Stimulated activated CD4-positive, alpha-beta T cell treated with anti-CD3 and anti-CD28 coated beads, TNF-alpha, amount 100 ng/mL, for 24 hours (primary cell): ENCODE results near the gene DGKD.

Experiments used
- DNase-seq, 3 experiments: peaks; one replicate each; pipeline ENCODE4 v3.0.0-alpha.2; 2020; ENCODE audit warnings: low read depth in 3 of 3

The DGKD gene

GRCh38 chr2:233412405-233412804 lies 58.1 kb downstream of the DGKD start:
- DNase-seq, result no peak

GRCh38 chr2:233413046-233413445 lies 58.8 kb downstream of the DGKD start:
- DNase-seq, result no peak

- peak in 2 of 3 experiments; percentile 36 to 56 for DNase-seq
These were observed 59.4 kb downstream of the DGKD start for GRCh38 chr2:233413559-233414272.

DNA sequence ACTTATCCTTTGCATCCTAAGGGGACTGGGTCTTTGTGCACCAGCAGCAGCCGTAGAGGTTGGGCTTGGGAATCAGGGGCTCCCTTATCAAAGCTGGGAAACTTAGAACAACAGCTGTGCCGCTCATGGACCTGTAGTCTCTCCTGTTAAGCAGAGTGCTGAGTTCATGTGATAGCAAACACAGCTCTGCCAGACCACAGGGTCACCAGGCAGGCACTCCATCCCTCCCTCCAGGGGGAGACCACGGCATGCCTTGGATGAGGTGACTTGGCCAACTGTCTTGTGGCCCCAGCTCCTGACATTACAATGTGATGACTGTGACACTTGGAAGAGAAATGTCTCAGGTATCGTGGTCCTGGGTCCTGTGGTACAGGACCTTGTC lies 60.0 kb downstream of the DGKD start:
- DNase-seq, result no peak

DNA sequence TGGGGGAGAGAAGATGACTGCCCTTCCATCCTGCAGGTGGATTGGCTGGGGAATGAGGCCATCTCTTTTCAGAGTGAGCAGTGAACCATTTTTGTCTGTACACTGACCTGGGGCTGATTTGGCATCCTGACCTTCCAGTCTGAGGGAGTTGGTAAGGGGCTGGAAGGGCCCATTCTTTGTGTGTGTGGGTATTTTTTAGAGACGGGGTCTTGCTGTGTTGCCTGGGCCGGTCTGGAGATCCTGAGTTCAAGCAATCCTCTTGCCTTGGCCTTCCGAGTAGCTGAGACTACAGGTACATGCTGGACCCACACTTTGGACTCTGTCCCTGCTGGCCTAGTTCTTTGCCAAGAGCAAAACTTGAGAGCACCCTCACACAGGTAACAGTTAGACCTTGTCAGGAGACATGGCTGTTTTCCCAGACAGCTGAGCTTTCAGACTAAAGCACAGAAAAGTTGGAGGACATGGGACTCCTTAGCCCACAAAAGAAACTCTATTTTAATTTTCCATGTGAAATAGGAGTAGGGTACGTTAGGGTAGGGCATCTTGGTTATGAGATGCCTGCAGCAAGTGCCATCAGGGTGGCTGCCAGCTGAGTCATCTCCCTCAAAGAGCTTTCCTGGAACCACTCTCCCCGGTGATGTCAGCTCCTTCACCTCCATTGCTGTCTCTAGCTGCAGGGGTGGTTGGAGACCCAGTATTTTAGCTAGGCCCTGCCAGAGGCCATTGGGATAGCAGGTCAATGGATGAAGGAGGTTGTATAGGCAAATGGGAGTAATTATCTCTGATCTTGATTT lies 60.7 kb downstream of the DGKD start:
- peak in 2 of 3 experiments; percentile 31 to 54 for DNase-seq

DNA sequence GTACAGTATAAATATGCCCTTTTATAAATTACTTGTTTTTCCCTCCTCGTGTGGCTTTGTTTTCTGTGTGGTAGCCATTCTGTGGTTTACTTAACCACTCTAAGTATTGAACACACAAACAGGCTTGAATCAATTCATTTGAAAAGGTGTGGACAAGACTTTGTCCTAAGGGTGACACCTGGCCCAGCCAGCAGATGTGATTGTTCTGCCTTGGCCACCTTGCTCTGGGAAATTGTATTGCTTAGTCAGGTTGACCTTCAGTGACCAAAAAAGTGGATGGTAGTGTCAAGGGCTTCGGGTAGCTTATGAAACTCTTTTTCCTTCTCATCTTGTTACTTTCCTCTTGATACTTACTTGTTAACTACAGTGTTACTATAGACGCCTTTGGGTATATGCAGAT lies 61.9 kb downstream of the DGKD start:
- no peak for DNase-seq

- DNase-seq, result no peak
These were observed 62.4 kb downstream of the DGKD start for GRCh38 chr2:233416706-233417105.

DNA sequence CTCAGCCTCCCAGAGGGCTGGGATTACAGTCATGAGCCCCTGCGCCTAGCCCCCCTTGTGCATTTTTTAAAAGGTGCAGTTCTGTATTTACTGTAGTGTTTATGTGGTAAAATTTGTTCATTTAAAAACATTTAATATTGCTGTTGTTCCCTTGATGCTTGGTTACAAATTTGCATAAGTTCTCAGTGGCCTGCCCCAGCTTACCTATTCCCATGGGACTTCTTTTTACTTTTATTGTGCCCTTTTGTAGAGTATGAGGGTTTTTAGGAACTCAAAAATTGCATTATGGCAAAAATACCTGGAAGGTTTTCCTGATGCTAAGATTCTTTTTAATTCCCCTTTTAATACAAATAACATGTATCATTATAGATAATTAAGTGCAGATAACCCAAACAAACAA lies 63.0 kb downstream of the DGKD start:
- no peak for DNase-seq

GRCh38 chr2:233418052-233418760 lies 63.9 kb downstream of the DGKD start:
- no peak for DNase-seq

DNA sequence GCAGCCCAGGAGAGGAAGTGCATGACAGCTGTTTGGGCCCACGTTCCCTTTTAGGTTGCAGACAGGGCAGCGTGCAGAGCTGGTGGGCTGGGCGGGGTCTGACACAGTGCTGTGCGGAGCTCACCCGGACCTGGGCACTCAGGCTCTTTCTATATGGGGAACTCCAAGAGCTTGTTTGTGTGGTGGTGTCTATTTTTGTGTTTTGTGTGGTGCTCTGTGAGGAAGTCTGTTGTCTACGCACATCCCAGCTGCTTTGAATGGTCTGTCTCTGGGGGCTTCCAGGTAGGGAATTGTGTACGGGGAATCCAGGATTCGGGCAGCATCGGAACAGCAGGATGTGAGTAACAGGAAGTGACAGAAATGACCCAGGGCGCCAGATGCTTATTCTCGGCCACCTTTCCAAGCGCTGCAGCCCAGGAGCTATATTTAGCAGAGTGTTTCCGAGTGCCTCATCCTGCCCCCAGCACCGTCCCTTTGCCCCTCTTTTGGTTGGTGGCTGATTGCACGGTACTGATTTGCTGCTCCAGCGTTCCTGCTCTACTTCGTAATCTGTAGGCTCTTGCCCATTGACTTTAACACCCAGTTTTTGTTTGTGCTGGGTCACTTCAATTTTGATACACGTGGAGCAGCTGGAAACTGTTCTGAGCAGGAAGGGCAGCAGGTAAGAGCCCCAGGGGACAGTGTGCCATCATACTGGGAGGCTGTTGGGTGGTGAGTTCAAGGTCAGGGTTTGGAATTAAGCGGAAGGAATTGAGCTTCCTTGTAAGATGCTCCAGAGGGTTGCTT lies 64.7 kb downstream of the DGKD start:
- DNase-seq, result peak in 1 of 3 experiments; percentile 42

DNA sequence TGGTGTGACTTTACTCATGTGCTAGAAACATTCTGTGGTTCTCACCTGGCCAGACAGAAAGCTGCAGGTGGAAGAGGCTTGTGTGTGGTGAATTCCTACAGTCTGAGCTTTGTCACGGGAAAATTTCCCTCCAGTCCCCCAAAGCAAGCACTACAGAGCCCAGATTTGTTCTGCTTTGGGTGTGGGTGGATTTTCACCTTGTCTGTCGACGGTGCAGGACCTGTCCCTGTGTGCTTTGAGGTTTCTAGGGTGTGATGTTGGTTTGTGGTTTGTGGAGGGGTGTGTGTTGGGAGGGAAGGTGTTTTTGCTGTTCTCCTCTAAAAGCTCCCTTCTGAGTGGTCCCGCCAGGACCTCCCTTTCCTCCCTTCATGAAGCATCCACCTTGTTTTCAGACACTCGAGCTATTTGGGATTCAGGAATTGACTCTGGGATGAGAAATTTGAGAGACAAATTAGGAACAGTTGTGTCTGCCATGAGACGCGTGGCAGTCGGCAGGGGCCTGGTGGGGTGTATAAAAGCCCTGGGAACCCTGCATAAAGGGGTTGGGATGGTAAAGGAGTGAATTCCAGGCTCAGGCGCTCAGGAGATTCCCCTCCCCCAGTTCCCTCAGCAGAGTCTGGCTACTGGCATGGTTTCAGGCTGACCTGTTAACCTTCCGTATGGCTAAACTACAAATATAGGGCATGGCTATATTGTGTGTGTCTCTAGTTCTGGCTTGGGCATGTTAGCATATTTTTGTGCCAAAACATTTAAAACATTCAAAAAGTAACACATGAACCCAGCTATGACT lies 65.5 kb downstream of the DGKD start:
- DNase-seq, result peak in 2 of 3 experiments; percentile 27 to 45

DNA sequence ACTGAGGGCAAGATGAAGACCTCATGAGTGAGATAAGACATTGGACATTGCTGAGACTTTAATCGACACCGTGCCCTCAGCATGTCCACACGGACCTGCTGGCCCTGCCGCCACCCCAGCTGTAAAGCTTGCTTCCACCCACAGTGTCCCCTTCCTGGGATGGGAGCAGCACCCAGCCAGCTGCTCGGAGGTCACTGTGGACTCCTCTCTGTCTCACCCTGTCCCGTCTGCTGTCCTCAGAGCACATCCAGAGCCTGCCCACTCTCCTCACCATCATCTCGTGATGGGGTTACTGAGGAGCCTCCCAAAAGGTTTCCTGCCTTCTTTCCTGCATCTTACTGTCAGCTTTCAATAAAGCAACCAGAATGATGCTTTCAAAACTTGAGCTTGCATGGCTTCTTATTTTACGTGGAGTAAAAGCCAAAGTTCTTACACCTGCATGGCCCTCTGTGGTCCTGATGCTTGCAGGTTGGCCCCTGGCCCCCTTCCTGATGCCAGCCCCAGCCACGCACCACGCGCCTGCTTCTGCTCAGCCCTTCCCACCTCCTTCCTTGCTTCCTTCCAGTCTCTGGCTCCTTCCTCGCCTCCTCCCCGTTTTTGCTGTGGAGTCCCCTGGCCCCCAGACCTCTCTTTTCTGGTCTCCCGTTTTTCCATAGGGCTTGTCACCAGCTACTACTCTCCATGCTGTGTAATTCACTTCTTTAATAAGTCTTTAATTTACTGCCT lies 67.0 kb downstream of the DGKD start:
- DNase-seq, result no peak

- DNase-seq, result peak in 2 of 3 experiments; percentile 20 to 44
These were observed 67.9 kb downstream of the DGKD start for GRCh38 chr2:233422050-233422639.

- no peak for DNase-seq
These were observed 68.6 kb downstream of the DGKD start for GRCh38 chr2:233422649-233423551.

DNA sequence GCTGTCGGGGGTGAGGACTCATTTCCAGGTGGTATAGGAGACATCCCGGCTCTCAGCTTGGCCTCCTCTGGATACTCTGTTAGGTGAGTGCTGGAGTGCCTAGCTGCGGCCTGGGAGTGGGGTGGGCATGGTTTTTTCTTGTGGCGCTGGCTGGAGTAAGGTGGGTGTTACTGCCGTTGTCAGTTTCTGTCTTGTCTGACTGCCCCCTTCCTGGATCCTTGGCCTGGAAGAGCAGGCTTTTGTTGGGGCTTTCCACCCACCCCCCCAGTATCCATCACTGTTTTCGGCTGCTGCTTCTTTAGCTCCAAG lies 69.2 kb downstream of the DGKD start:
- no peak for DNase-seq

DNA sequence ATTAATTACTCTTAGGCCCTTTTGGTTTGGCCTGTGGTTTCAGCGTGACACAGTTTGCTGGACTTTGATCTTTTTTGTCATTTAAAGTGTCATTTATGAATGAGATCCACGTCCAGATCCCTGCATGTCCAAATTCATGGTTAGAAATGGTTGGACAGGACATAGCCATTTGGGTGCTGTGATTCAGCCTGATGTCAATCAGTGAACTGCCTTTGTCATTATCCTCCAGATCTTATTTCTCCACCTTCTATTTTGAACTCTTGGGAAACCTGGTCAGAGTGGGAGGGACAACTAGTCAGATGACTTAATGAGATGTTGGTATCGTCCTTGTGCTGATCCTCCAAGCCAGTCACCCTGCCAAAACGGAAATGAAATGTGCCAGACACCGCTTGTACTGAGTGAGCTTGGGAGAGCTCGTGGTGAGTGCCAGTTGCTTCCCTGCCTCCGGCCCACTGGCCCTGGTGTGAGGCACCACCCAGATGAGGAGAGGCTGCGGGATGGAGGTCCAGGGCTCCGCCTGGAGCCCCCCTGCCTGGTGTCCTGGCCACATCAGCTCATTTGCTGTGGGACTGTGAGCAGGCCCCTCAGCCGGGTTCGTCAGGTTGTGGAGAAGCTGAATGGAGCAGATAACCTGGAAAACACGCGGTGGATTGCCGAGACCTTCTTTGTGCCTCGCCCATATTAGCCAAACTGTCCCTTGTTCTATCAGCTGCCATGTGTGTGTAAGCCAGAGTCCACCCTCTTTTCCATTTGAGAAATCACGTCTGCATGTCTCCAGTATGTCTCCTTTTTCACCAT lies 70.1 kb downstream of the DGKD start:
- DNase-seq, result no peak

DNA sequence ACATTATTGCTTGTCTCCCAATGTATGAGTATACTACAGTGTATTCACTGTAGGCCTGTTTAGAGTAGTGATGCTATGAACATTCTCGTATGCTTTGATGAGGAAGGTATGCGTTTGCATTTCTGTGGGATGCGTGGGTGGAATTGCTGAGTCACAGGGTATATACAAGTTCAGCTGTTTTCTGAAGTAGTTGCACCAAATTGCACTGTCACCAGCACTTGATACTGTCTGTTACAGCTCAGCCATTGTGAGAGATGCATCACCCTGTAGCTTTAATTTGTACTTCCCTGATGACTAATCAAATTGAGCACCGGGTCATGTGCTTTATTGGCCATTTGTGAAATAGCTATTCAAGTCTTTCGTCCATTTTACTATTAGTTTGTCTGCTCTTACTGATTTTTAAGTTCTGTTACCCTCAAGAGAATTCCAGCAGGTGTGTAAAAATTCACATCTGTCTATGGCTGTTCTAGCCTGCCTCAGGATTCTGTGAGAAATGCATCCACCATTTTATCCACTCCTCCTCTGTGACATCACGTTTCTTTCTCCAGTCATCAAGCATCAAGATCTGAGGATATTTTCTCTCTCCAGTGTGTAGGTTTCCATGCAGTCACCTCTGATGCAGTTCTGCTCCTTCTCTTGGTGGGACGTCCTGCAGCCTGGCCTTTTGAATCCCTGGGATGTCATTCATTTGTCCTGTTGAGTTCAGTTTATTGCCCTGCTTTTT lies 72.5 kb downstream of the DGKD start:
- peak; percentile 54 to 72 (median 72) for DNase-seq
